Lower leg skin (tissue), 4 donors: ENCODE results near the gene RAB3C. TPM values are rescaled to one million over a fixed set of nuclear protein-coding genes. Genes with fewer than 3 reads are reported as not detected.

Experiments used
- DNase-seq, 2 donors: peaks; one replicate each; pipeline ENCODE4 v3.0.0-alpha.2; 2019; ENCODE audit warnings: low spot score in 2 of 2
- H3K4me3 ChIP-seq: fragments of 200-600 bp; sonication (generic); 2 replicates; pipeline ENCODE4 v1.5.1; 2017; ENCODE audit warnings: mild to moderate bottlenecking, low read depth; ENCODE audit not compliant: poor library complexity, severe bottlenecking
- CTCF ChIP-seq, 3 donors: fragments of 450-650 bp; IDR thresholded peaks; one replicate each; pipeline ENCODE4 v1.5.1; 2016; ENCODE audit warnings: antibody characterized with exemption in 3 of 3, mild to moderate bottlenecking in 3 of 3, moderate library complexity in 2 of 3
- POLR2A ChIP-seq, 2 donors: fragments of 450-650 bp; IDR thresholded peaks; one replicate each; pipeline ENCODE4 v1.6.1; 2016 to 2017; ENCODE audit warnings: antibody characterized with exemption in 2 of 2, mild to moderate bottlenecking in 1 of 2, moderate library complexity in 1 of 2
- WGBS, 2 donors: methylation state at CpG; one replicate each; pipeline ENCODE4 v1.1.5; 2018; 5-methylcytosine and 5-hydroxymethylcytosine counted together
- intact Hi-C: fragments of 100-400 bp; cut with DNase I; formaldehyde crosslinking; loops from one replicate; pipeline ENCODE4 v1.15.0; 2023; ENCODE audit warnings: low total_unique reads
- total RNA-seq, 4 donors: library from RNA; depleted of rRNA; stranded (reverse); fragments of >200 nt; gene quantifications; one replicate each; pipeline ENCODE4 v1.1.0, GENCODE V29; 2016

Gene RAB3C
- total RNA-seq, 4 donors from 2014 or later = 0.04 to 1.2 (median 0.14) TPM

- WGBS, 2 donors = 86 to 95% methylated on average over 2 of the region's 2 CpGs
- H3K4me3 ChIP-seq = no peak overlapping the region
- no peak for TF ChIP-seq CTCF (IDR thresholded peaks at IDR 0.05)
- no peak for TF ChIP-seq POLR2A (IDR thresholded peaks at IDR 0.05)
- no peak for DNase-seq
- intact Hi-C loops = no loop called here
These were observed 177.3 kb downstream of the RAB3C start for GRCh38 chr5:58760222-58760621.

- H3K4me3 ChIP-seq = no peak overlapping the region
- intact Hi-C loops = no loop called here
- no peak for TF ChIP-seq POLR2A (IDR thresholded peaks at IDR 0.05)
- TF ChIP-seq CTCF (IDR thresholded peaks at IDR 0.05) = no peak
- no peak for DNase-seq
These were observed 178.5 kb downstream of the RAB3C start for GRCh38 chr5:58761407-58761806.

GRCh38 chr5:58763390-58763789 is 180.5 kb downstream of the RAB3C start:
- no peak for DNase-seq
- intact Hi-C loops = no loop called here
- no peak for TF ChIP-seq POLR2A (IDR thresholded peaks at IDR 0.05)
- no peak for TF ChIP-seq CTCF (IDR thresholded peaks at IDR 0.05)
- H3K4me3 ChIP-seq = no peak overlapping the region

GRCh38 chr5:58764199-58764598 is 181.3 kb downstream of the RAB3C start:
- no peak overlapping the region for H3K4me3 ChIP-seq
- WGBS, 2 donors = 72 to 86% methylated on average over 3 of the region's 3 CpGs
- DNase-seq = no peak
- TF ChIP-seq POLR2A (IDR thresholded peaks at IDR 0.05) (no peak), CTCF (IDR thresholded peaks at IDR 0.05) (no peak)
- intact Hi-C loops = no loop called here

GRCh38 chr5:58765058-58765457 is 182.2 kb downstream of the RAB3C start:
- intact Hi-C loops = no loop called here
- no peak overlapping the region for H3K4me3 ChIP-seq
- 85 to 86% methylated on average over 2 of the region's 2 CpGs for WGBS, 2 donors
- DNase-seq = no peak
- TF ChIP-seq POLR2A (IDR thresholded peaks at IDR 0.05) (no peak), CTCF (IDR thresholded peaks at IDR 0.05) (no peak)

GRCh38 chr5:58767104-58767503 is 184.2 kb downstream of the RAB3C start:
- H3K4me3 ChIP-seq = no peak overlapping the region
- no peak for DNase-seq
- intact Hi-C loops = no loop called here
- TF ChIP-seq CTCF (IDR thresholded peaks at IDR 0.05) (no peak), POLR2A (IDR thresholded peaks at IDR 0.05) (no peak)
